Prostate gland (tissue), 2 donors: ENCODE data around the gene RFXANK.

Experiments used
- POLR2A ChIP-seq: fragments of 450-650 bp; IDR thresholded peaks from one replicate; pipeline ENCODE4 v1.6.1; 2016; ENCODE audit warnings: antibody characterized with exemption, mild to moderate bottlenecking
- POLR2AphosphoS5 ChIP-seq: sonication (generic); formaldehyde crosslinking; IDR thresholded peaks from one replicate; pipeline ENCODE4 v1.6.1; 2017; ENCODE audit warnings: antibody characterized with exemption
- TF ChIP-seq, protein P1 (sequence below), 4 experiments: fragments of 200-600 bp in 2 of 4; fragments of 450-650 bp in 2 of 4; sonication (generic) in 2 of 4; IDR thresholded peaks; 1 replicate in 3 of 4; 2 replicates in 1 of 4; pipeline ENCODE4 v1.5.1; 2016 to 2019; ENCODE audit warnings: antibody characterized with exemption in 4 of 4, mild to moderate bottlenecking in 2 of 4, moderate library complexity in 2 of 4

GRCh38 chr19:19145281-19145680 lies 46.8 kb upstream of the RFXANK start:
- TF ChIP-seq POLR2A (no peak), POLR2AphosphoS5 (no peak)
- TF ChIP-seq, protein P1, sequence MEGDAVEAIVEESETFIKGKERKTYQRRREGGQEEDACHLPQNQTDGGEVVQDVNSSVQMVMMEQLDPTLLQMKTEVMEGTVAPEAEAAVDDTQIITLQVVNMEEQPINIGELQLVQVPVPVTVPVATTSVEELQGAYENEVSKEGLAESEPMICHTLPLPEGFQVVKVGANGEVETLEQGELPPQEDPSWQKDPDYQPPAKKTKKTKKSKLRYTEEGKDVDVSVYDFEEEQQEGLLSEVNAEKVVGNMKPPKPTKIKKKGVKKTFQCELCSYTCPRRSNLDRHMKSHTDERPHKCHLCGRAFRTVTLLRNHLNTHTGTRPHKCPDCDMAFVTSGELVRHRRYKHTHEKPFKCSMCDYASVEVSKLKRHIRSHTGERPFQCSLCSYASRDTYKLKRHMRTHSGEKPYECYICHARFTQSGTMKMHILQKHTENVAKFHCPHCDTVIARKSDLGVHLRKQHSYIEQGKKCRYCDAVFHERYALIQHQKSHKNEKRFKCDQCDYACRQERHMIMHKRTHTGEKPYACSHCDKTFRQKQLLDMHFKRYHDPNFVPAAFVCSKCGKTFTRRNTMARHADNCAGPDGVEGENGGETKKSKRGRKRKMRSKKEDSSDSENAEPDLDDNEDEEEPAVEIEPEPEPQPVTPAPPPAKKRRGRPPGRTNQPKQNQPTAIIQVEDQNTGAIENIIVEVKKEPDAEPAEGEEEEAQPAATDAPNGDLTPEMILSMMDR (IDR thresholded peaks at IDR 0.05): no peak
